GM23338 (cell line): ENCODE results near the gene OR4K1.

Experiments used
- EZH2phosphoT487 ChIP-seq: fragments of 200-600 bp; sonication (generic); IDR thresholded peaks from one replicate; pipeline ENCODE4 v1.8.1; 2018; ENCODE audit warnings: antibody characterized with exemption; ENCODE audit not compliant: unreplicated experiment
- TF ChIP-seq, protein P1 (sequence below), 2 experiments: fragments of 200-600 bp in 1 of 2; sonication (generic) in 1 of 2; conservative IDR thresholded peaks; 2 replicates each; pipeline versions ENCODE4 v1.5.1 to v1.6.1; 2016 to 2017; ENCODE audit warnings: antibody characterized with exemption in 2 of 2, low read depth in 2 of 2, mild to moderate bottlenecking in 2 of 2, moderate library complexity in 1 of 2

DNA sequence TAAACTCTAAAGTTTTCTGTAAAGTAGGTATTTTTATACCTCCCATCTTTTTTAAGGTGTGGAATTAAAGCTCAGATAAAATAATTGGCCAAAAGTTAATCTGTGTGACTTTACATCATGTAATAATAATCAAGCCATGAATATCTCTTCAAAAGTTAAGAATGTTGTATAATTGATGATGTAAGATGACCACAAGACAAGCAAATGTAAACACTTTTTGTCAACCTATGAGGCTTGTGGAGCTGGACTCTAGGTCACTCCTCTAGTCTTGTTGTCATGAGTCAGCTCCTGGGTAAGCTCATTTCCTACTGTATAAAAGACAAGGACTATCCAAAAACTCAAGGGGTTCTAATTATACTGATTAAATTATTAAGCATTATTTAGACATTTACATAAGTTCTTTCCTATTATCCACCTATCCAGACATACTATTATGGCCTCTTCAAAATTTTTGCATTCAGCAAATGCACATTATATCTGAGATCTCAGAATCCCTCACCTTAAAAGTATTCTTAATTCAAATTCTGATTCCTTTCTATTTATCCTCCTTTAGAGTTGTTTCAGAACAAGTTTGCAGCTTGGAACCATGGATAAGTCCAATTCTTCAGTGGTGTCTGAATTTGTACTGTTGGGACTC is 10.6 kb upstream of the OR4K1 start, which contains the start of gene OR4K5:
- TF ChIP-seq, protein P1, sequence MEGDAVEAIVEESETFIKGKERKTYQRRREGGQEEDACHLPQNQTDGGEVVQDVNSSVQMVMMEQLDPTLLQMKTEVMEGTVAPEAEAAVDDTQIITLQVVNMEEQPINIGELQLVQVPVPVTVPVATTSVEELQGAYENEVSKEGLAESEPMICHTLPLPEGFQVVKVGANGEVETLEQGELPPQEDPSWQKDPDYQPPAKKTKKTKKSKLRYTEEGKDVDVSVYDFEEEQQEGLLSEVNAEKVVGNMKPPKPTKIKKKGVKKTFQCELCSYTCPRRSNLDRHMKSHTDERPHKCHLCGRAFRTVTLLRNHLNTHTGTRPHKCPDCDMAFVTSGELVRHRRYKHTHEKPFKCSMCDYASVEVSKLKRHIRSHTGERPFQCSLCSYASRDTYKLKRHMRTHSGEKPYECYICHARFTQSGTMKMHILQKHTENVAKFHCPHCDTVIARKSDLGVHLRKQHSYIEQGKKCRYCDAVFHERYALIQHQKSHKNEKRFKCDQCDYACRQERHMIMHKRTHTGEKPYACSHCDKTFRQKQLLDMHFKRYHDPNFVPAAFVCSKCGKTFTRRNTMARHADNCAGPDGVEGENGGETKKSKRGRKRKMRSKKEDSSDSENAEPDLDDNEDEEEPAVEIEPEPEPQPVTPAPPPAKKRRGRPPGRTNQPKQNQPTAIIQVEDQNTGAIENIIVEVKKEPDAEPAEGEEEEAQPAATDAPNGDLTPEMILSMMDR (conservative IDR thresholded peaks at IDR 0.05; ENCODE audit: low read depth in 2 of 2), result no peak
- TF ChIP-seq EZH2phosphoT487, result no peak
